Measurements from ENCODE around the gene RYR1.
"Not testable (repeated sequence)": the region's sequence is repeated elsewhere in the genome, so short reads cannot be mapped to it uniquely, and the experiment has no call there.

The RYR1 gene

DNA sequence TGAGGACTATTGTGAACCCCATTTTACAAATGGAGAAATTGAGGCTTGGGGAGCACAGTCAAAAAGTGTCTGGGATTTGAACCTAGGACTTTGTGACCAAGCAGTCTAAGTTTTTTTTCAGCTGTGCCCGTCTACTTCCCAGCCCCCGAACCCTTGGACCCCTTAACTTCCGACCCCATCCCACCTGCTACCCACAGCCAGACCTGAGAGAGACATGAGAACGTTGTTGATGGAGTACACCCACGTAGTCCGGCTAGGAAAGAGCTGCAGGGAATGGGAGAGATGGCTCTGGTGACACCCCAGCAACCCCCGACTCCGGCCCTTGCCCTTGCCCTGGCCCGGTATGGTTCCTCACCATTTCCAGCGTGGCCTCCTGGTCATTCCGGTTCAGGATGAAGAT is 166.2 kb downstream of the RYR1 start:
- DNase-seq, result no peak
- in situ Hi-C loops (cut with HindIII; ENCODE audit: low pct_ligation_motif_present, low pct_unique_long_range_greater_than_20kb, low sequenced_read_pairs), result no loop called here

GRCh38 chr19:38602856-38603255 is 169.4 kb downstream of the RYR1 start:
- in situ Hi-C loops (cut with HindIII; ENCODE audit: low pct_ligation_motif_present, low pct_unique_long_range_greater_than_20kb, low sequenced_read_pairs), result not testable (repeated sequence)

GRCh38 chr19:38606131-38606530 is 172.6 kb downstream of the RYR1 start:
- no peak for DNase-seq
- in situ Hi-C loops (cut with HindIII; ENCODE audit: low pct_ligation_motif_present, low pct_unique_long_range_greater_than_20kb, low sequenced_read_pairs), result no loop called here

More at GRCh38 chr19:38602856-38603255, 169.4 kb downstream of the RYR1 start:
- not testable (repeated sequence) for DNase-seq

GRCh38 chr19:38614289-38614688 is 180.8 kb downstream of the RYR1 start:
- DNase-seq, result no peak
- in situ Hi-C loops (cut with HindIII; ENCODE audit: low pct_ligation_motif_present, low pct_unique_long_range_greater_than_20kb, low sequenced_read_pairs), result no loop called here

- no peak for DNase-seq
- in situ Hi-C loops (cut with HindIII; ENCODE audit: low pct_ligation_motif_present, low pct_unique_long_range_greater_than_20kb, low sequenced_read_pairs), result no loop called here
These were observed 181.6 kb downstream of the RYR1 start for GRCh38 chr19:38615007-38615581.

DNA sequence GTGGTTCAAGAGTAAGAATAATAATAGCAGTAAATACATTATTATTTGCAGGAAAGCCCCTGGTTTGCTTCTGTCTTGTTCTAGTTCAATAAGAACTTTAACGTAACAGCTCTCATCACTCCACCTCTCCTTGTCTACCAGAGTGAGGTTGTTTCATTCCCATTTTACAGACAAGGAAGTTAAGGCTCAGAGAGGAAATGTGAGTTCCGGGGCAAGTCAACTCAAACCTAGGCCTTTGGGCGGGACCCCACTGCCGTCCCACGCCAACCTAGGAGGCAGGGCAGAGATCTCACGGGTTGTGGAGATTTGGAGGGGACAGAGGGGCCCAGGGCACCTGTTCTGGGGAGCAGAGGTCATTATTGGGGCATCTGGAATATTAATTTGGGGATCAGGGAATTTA is 182.8 kb downstream of the RYR1 start:
- in situ Hi-C loops (cut with HindIII; ENCODE audit: low pct_ligation_motif_present, low pct_unique_long_range_greater_than_20kb, low sequenced_read_pairs), result no loop called here
- no peak for DNase-seq

DNA sequence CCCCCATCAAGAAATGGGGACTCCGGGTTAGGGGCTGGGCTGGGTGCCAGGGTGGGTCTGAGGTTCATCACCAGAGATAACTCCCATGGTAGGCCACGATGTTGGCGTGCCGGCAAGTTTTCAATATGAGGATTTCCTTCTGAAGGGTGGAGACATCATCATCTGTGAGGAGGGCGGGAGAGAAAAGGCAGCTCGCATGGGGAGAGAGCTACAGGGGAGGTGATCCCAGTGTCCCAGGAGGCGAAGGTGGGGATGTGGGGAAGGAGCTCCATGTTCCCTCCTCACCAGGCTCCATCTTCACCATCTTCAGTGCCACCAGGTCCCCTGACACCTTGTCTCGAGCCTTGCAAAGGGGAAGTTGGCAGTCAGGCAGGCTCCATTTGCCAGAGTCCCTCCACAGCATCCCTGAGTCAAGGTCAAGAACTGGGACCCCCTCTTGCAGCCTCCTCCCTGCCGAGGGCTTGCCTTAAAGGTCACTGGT is 183.8 kb downstream of the RYR1 start:
- no peak for DNase-seq
- in situ Hi-C loops (cut with HindIII; ENCODE audit: low pct_ligation_motif_present, low pct_unique_long_range_greater_than_20kb, low sequenced_read_pairs), result no loop called here

DNA sequence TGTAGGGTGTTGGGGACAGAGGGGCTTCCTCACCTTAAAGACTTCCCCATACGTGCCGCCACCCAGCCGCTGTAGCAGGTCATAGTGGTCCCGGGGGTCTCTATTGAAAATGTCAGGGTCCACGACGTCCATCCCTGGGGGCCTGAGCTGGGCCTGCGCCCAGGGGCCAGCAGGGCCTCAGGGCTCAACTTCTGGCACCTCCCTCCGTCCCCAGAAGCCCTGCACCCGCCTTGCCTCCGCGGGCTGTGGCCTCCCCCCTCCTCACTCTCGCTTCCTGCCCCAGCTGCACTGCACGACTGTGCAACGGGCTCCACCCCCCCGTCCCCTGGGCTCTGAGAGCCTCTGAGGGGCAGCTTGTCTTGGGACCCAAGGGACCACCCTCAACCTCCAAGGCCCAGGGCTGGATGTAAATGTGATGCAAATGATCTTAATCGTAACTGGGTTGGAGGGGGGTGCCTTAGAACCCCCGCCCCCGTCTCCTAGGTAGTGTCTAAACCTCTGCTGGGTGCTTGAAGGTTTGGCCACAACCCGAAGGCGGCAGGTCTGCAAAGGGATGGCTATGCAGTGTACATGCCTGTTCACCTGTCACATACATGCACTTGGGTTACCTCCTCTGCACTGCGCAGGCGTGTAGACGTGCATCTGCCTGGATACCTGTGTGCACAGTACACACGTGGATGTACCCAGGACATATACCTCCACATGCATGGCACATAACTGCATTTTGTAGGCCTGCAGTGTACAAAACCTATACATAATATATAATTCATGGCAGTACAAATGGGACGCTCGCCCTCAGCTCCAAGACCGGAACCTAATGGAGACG is 184.5 kb downstream of the RYR1 start, which contains the start of gene MAP4K1:
Gene MAP4K1, minus strand, starts transcription at position 190 of the 826 bp plus-strand sequence. Its CDS starts 58 bp downstream, at position 132.
- in situ Hi-C loops (cut with HindIII; ENCODE audit: low pct_ligation_motif_present, low pct_unique_long_range_greater_than_20kb, low sequenced_read_pairs), result no loop called here
- DNase-seq, result no peak

DNA sequence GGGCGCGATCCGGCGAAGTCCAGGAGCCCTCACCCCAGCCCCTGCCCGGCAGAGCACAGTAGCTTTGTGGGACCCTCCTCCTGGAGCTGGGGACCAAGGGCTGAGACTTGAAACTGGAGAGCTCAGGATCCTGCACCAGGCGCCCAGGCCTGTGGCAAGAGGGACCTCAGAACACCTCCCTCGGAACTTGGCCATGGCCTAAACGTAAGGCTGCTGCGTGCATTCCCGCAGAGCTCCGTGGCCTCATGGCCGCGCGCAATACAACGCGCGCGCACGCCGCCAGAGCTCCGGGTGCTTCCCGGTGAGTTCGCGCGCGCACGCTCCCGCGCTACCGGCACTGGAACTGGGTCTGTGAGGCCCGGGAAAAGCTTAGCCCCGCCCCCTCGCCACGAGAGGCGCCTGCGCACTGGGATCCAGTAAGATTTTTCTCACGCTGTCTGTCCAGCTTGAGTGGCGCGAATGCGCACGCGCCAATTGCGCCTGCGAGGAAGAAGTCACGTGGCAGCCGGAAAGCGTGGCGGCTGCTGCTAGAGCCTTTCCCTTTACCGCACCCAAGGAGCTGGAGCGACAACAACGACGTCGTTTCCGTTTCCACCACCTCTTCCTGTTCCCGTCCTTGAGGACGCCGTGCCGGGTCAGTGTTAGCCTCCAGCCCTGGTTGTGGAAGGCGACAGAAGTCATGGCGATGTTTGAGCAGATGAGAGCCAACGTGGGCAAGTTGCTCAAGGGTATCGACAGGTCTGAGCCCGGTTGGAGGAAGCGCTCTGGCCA is 185.3 kb downstream of the RYR1 start, which contains the start of gene EIF3K:
Gene EIF3K, plus strand, starts transcription at position 599 of the 771 bp plus-strand sequence. Its CDS starts 81 bp downstream, at position 680.
- in situ Hi-C loops (cut with HindIII; ENCODE audit: low pct_ligation_motif_present, low pct_unique_long_range_greater_than_20kb, low sequenced_read_pairs), result no loop called here
- DNase-seq, result peak; percentile 97

DNA sequence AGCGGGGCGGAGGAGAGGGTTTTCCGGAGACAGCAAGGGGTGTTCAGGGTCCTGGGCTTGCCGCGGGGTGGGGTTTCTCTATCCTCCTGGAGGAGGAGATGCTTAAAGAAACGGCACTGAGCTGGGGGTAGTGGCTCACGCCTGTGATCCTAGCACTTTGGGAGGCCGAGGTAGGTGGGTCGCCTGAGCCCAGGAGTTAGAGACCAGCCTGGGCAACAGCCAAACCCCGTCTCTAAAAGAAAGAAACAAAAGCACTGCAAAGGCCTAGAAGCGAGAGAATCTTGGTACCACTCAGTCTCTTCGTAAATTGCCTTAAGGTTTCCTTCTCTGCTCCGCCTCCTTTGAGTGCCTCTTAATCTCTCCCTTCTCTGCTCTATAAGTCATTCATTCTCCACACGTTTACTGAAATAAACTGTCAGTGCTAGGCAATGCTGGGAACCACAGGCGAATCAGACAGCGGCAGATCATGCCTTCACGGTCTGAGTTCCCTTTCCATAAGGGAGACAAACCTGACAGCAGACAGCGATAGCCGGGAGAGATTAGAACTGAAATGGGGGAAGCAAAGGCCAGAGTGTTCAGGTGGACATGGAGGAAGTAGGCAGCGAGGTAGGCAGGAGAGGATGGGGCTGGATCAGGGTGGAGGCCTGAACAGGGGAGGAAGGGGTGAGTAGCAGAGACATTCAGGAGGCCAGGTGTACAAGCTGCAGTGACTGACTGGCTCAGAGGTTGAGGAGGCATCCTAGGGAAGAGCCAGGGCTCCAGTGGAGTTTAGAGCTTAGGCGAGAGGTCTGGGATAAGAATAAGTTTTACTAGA is 186.1 kb downstream of the RYR1 start:
- in situ Hi-C loops (cut with HindIII; ENCODE audit: low pct_ligation_motif_present, low pct_unique_long_range_greater_than_20kb, low sequenced_read_pairs), result no loop called here
- no peak for DNase-seq

DNA sequence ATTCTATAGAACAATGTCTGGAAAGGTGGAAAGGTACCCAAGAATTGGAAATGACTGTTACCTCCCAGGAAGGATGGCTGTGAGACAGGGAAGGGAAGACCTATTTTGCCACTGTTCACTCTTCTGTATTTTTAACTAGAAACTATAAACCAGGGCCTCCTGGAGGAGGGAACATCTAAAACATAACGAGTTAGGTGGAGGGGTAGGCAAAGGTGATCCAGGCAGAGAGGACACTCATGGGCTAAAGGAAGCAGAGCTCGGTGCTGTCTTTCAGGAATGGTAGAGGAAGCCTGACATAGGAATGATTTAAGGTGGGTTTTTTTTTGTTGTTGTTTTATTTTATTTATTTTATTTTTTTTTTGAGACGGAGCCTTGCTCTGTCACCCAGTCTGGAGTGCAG is 191.3 kb downstream of the RYR1 start:
- in situ Hi-C loops (cut with HindIII; ENCODE audit: low pct_ligation_motif_present, low pct_unique_long_range_greater_than_20kb, low sequenced_read_pairs), result no loop called here
- no peak for DNase-seq

- no peak for DNase-seq
These were observed 192.9 kb downstream of the RYR1 start for GRCh38 chr19:38626401-38626800.

GRCh38 chr19:38629568-38629967 is 196.1 kb downstream of the RYR1 start:
- DNase-seq, result no peak
- in situ Hi-C loops (cut with HindIII; ENCODE audit: low pct_ligation_motif_present, low pct_unique_long_range_greater_than_20kb, low sequenced_read_pairs), result no loop called here

More at GRCh38 chr19:38626401-38626800, 192.9 kb downstream of the RYR1 start:
- in situ Hi-C loops (cut with HindIII; ENCODE audit: low pct_ligation_motif_present, low pct_unique_long_range_greater_than_20kb, low sequenced_read_pairs), result no loop called here

DNA sequence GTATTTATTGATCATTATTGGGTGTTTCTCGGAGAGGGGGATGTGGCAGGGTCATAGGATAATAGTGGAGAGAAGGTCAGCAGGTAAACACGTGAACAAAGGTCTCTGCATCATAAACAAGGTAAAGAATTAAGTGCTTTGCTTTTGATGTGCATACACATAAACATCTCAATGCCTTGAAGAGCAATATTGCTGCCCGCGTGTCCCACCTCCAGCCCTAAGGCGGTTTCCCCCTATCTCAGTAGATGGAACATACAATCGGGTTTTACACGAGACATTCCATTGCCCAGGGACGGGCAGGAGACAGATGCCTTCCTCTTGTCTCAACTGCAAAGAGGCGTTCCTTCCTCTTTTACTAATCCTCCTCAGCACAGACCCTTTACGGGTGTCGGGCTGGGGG is 197.8 kb downstream of the RYR1 start:
- in situ Hi-C loops (cut with HindIII; ENCODE audit: low pct_ligation_motif_present, low pct_unique_long_range_greater_than_20kb, low sequenced_read_pairs); DNase-seq: not testable (repeated sequence)

- in situ Hi-C loops (cut with HindIII; ENCODE audit: low pct_ligation_motif_present, low pct_unique_long_range_greater_than_20kb, low sequenced_read_pairs), result not testable (repeated sequence)
These were observed 198.5 kb downstream of the RYR1 start for GRCh38 chr19:38631811-38632475.

GRCh38 chr19:38632476-38633213 is 199.2 kb downstream of the RYR1 start:
- in situ Hi-C loops (cut with HindIII; ENCODE audit: low pct_ligation_motif_present, low pct_unique_long_range_greater_than_20kb, low sequenced_read_pairs), result no loop called here
- DNase-seq, result no peak

More at GRCh38 chr19:38631811-38632475, 198.5 kb downstream of the RYR1 start:
- DNase-seq, result peak; percentile 54
